Keratinocyte (primary cell): ENCODE results near the gene MEGF11. TPM values are rescaled to one million over a fixed set of nuclear protein-coding genes. Genes with fewer than 3 reads are reported as not detected.

Source experiments
- DNase-seq: peaks from one replicate; pipeline ENCODE4 v3.0.0-alpha.2; 2011; ENCODE audit warnings: low read depth, missing footprints, low spot score
- FAIRE-seq: peaks from 2 replicates; lab custom pipeline; 2011; peaks lifted over from hg19 to GRCh38; lab: Jason Lieb, UNC
- H2AFZ ChIP-seq: 2 replicates; pipeline ENCODE4 v1.6.0; 2012; ENCODE audit warnings: low read length, control low read depth, inconsistent platforms; ENCODE audit not compliant: control insufficient read depth
- H3K27ac ChIP-seq: 2 replicates; pipeline ENCODE4 v1.5.1; 2011; ENCODE audit warnings: low read length; ENCODE audit not compliant: control insufficient read depth, insufficient read depth
- H3K27me3 ChIP-seq: 3 replicates; pipeline ENCODE4 v1.6.0; 2011; ENCODE audit warnings: low read length; ENCODE audit not compliant: control insufficient read depth, insufficient read depth; ENCODE audit errors: extremely low read depth
- H3K36me3 ChIP-seq, 2 experiments: 2 replicates in 1 of 2; 3 replicates in 1 of 2; pipeline ENCODE4 v1.5.1; 2011; ENCODE audit warnings: low read length in 2 of 2, mild to moderate bottlenecking in 1 of 2; ENCODE audit not compliant: control insufficient read depth in 2 of 2, insufficient read depth in 2 of 2; ENCODE audit errors: extremely low read depth in 1 of 2
- H3K4me1 ChIP-seq: 3 replicates; pipeline ENCODE4 v1.5.1; 2011; ENCODE audit warnings: low read length; ENCODE audit not compliant: control insufficient read depth, insufficient read depth; ENCODE audit errors: extremely low read depth
- H3K4me2 ChIP-seq: 3 replicates; pipeline ENCODE4 v1.6.0; 2011; ENCODE audit warnings: low read depth, low read length; ENCODE audit not compliant: control insufficient read depth, insufficient read depth; ENCODE audit errors: extremely low read depth
- H3K4me3 ChIP-seq, 3 experiments: fragments of 200-600 bp in 1 of 3; sonication (generic) in 1 of 3; 2 replicates in 2 of 3; 3 replicates in 1 of 3; pipeline ENCODE4 v1.5.1; 2011 to 2016; ENCODE audit warnings: low read length in 3 of 3, mild to moderate bottlenecking in 3 of 3, control low read depth in 2 of 3, inconsistent platforms in 1 of 3, low read depth in 1 of 3, mixed read lengths in 1 of 3, mixed run types in 1 of 3, moderate library complexity in 1 of 3; ENCODE audit not compliant: control insufficient read depth in 2 of 3, insufficient read depth in 2 of 3; ENCODE audit errors: extremely low read depth in 1 of 3
- H3K79me2 ChIP-seq: 2 replicates; pipeline ENCODE4 v1.6.0; 2012; ENCODE audit warnings: low read length; ENCODE audit not compliant: control insufficient read depth, insufficient read depth
- H3K9ac ChIP-seq: 3 replicates; pipeline ENCODE4 v1.6.0; 2011; ENCODE audit warnings: low read length; ENCODE audit not compliant: control insufficient read depth, insufficient read depth; ENCODE audit errors: extremely low read depth
- H3K9me1 ChIP-seq: 3 replicates; pipeline ENCODE4 v1.6.0; 2011; ENCODE audit warnings: low read length; ENCODE audit not compliant: control insufficient read depth, insufficient read depth; ENCODE audit errors: extremely low read depth
- H3K9me3 ChIP-seq: 2 replicates; pipeline ENCODE4 v1.5.1; 2012; ENCODE audit warnings: low read depth, low read length; ENCODE audit not compliant: control insufficient read depth
- H4K20me1 ChIP-seq: 3 replicates; pipeline ENCODE4 v1.6.0; 2011; ENCODE audit warnings: low read length; ENCODE audit not compliant: control insufficient read depth, insufficient read depth; ENCODE audit errors: extremely low read depth
- EZH2 ChIP-seq: IDR thresholded peaks from one replicate; pipeline ENCODE4 v1.6.1; 2012; ENCODE audit warnings: inconsistent platforms, mild to moderate bottlenecking, low read length, moderate library complexity
- dilution Hi-C: fragments of 300-500 bp; cut with MboI; formaldehyde crosslinking; loops from one replicate; pipeline ENCODE4 v1.7.0; 2020; ENCODE audit warnings: low sequenced_read_pairs; ENCODE audit not compliant: extremely low pct_ligation_motif_present
- polyA plus RNA-seq, 5 experiments: library from polyadenylated mRNA; depleted of rRNA in 3 of 5; stranded (reverse) in 3 of 5; stranded (forward) in 1 of 5; unstranded in 1 of 5; fragments of >200 nt; gene quantifications; 1 replicate in 1 of 5; 2 replicates in 3 of 5; 3 replicates in 1 of 5; pipeline versions ENCODE4 v1.2.1 to v1.2.3, GENCODE V29; 2011 to 2012; ENCODE audit warnings: missing spikeins in 2 of 5, low read depth in 1 of 5, low replicate concordance in 1 of 5
- TF ChIP-seq, protein P1 (sequence below), 3 experiments: IDR thresholded peaks in 1 of 3; conservative IDR thresholded peaks in 1 of 3; optimal IDR thresholded peaks in 1 of 3; 2 replicates in 2 of 3; 3 replicates in 1 of 3; pipeline versions ENCODE3 to v1.5.1; 2011; ENCODE audit warnings: low read length in 3 of 3, mild to moderate bottlenecking in 3 of 3, moderate library complexity in 2 of 3, control low read depth in 1 of 3, inconsistent platforms in 1 of 3; ENCODE audit not compliant: insufficient read depth in 2 of 3; ENCODE audit errors: extremely low read depth in 1 of 3

The MEGF11 gene
- polyA plus RNA-seq, 1 donor (not counting 4 experiments of a cell fraction or from before 2014, with no cell fraction given), result not detected

DNA sequence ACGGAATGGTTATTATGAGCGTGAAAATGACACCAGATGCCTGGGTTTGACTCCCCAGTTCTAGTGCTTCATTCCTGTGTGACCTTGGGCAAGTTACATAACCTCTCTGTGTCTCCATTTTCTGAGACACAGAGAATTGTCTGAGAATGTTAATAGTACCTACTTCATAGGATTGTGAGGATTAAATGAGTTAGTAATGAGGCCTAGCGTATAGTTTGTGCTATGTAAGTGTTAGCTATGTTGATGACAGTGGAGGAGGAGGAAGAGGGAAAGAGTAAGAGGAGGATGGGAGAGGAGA, 150.3 kb downstream of the MEGF11 start:
- H4K20me1 ChIP-seq, result no peaks in the 10 kb centered on the region
- no peaks in the 10 kb centered on the region for H3K9me3 ChIP-seq
- no peak overlapping the region for H3K27ac ChIP-seq
- no peak for FAIRE-seq
- H3K9ac ChIP-seq, result no peak overlapping the region
- H3K9me1 ChIP-seq, result no peaks in the 10 kb centered on the region
- H3K27me3 ChIP-seq, result peaks cover 35% of the 10 kb centered on the region
- no peak overlapping the region for H2AFZ ChIP-seq
- dilution Hi-C loops, result no loop called here
- H3K4me3 ChIP-seq, result no peak overlapping the region
- no peak overlapping the region for H3K4me2 ChIP-seq
- H3K79me2 ChIP-seq, result no peaks in the 10 kb centered on the region
- TF ChIP-seq, protein P1, sequence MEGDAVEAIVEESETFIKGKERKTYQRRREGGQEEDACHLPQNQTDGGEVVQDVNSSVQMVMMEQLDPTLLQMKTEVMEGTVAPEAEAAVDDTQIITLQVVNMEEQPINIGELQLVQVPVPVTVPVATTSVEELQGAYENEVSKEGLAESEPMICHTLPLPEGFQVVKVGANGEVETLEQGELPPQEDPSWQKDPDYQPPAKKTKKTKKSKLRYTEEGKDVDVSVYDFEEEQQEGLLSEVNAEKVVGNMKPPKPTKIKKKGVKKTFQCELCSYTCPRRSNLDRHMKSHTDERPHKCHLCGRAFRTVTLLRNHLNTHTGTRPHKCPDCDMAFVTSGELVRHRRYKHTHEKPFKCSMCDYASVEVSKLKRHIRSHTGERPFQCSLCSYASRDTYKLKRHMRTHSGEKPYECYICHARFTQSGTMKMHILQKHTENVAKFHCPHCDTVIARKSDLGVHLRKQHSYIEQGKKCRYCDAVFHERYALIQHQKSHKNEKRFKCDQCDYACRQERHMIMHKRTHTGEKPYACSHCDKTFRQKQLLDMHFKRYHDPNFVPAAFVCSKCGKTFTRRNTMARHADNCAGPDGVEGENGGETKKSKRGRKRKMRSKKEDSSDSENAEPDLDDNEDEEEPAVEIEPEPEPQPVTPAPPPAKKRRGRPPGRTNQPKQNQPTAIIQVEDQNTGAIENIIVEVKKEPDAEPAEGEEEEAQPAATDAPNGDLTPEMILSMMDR (optimal IDR thresholded peaks at IDR 0.05 in 1 of 3, IDR thresholded peaks at IDR 0.05 in 1 of 3, conservative IDR thresholded peaks at IDR 0.05 in 1 of 3; ENCODE audit: extremely low read depth in 1 of 3, insufficient read depth in 2 of 3, low read length in 3 of 3), result no peak
- TF ChIP-seq EZH2, result no peak
- no peak for DNase-seq
- no peaks in the 10 kb centered on the region for H3K36me3 ChIP-seq
- no peaks in the 10 kb centered on the region for H3K4me1 ChIP-seq

GRCh38 chr15:66102563-66103292, 150.8 kb downstream of the MEGF11 start:
- Histone ChIP-seq H2AFZ (no peak overlapping the region), H3K9ac (no peak overlapping the region), H4K20me1 (no peaks in the 10 kb centered on the region), H3K9me1 (no peaks in the 10 kb centered on the region), H3K4me2 (no peak overlapping the region), H3K27ac (no peak overlapping the region), H3K4me1 (no peaks in the 10 kb centered on the region), H3K27me3 (peaks cover 30% of the 10 kb centered on the region), H3K9me3 (no peaks in the 10 kb centered on the region), H3K4me3 (no peak overlapping the region), H3K79me2 (no peaks in the 10 kb centered on the region), H3K36me3 (no peaks in the 10 kb centered on the region)
- FAIRE-seq (no peak), DNase-seq (no peak)
- TF ChIP-seq, protein P1 (optimal IDR thresholded peaks at IDR 0.05 in 1 of 3, IDR thresholded peaks at IDR 0.05 in 1 of 3, conservative IDR thresholded peaks at IDR 0.05 in 1 of 3; ENCODE audit: extremely low read depth in 1 of 3, insufficient read depth in 2 of 3, low read length in 3 of 3), result no peak
- TF ChIP-seq EZH2, result no peak
- dilution Hi-C loops, result no loop called here
